Endothelial cell (in vitro differentiated cells): ENCODE measurements around the gene VMAC. TPM values are rescaled to one million over a fixed set of nuclear protein-coding genes. Genes with fewer than 3 reads are reported as not detected.

ENCODE experiments used
- DNase-seq: peaks from one replicate; pipeline ENCODE4 v3.0.0; 2021; ENCODE audit warnings: low spot score
- H3K27ac Mint-ChIP-seq: one replicate; pipeline ENCODE4 v1.8.0; 2021; ENCODE audit warnings: mixed read lengths, inconsistent platforms; ENCODE audit not compliant: unreplicated experiment
- H3K27me3 Mint-ChIP-seq: one replicate; pipeline ENCODE4 v1.8.0; 2021; ENCODE audit warnings: mild to moderate bottlenecking, moderate library complexity, mixed read lengths, inconsistent platforms; ENCODE audit not compliant: unreplicated experiment
- H3K36me3 Mint-ChIP-seq: one replicate; pipeline ENCODE4 v1.8.0; 2021; ENCODE audit warnings: mild to moderate bottlenecking, low read depth, mixed read lengths, inconsistent platforms; ENCODE audit not compliant: unreplicated experiment
- H3K4me1 Mint-ChIP-seq: one replicate; pipeline ENCODE4 v1.8.0; 2021; ENCODE audit warnings: mild to moderate bottlenecking, mixed read lengths, inconsistent platforms; ENCODE audit not compliant: unreplicated experiment
- H3K4me3 Mint-ChIP-seq: one replicate; pipeline ENCODE4 v1.8.0; 2021; ENCODE audit warnings: mild to moderate bottlenecking, mixed read lengths, inconsistent platforms; ENCODE audit not compliant: unreplicated experiment
- H3K9me3 Mint-ChIP-seq: one replicate; pipeline ENCODE4 v1.8.0; 2021; ENCODE audit warnings: mixed read lengths, inconsistent platforms; ENCODE audit not compliant: unreplicated experiment
- CTCF ChIP-seq: fragments of 200-600 bp; sonication (generic); IDR thresholded peaks from one replicate; pipeline ENCODE4 v1.5.0; 2021; ENCODE audit warnings: antibody characterized with exemption; ENCODE audit not compliant: unreplicated experiment
- total RNA-seq: library from RNA; stranded (reverse); fragmentation: NEBNext Ultra II Directional; extraction: Animal tissue kit (Norgen Biotek cat#: 25700); gene quantifications from one replicate; pipeline ENCODE4 v1.2.1, GENCODE V29; 2021; ENCODE audit not compliant: unreplicated experiment

The VMAC gene
- total RNA-seq, 1 donor from 2014 or later, result 8.9 TPM

- no peak for TF ChIP-seq CTCF
- H3K4me1 Mint-ChIP-seq, result peaks cover 10% of the 10 kb centered on the region
- H3K4me3 Mint-ChIP-seq, result no peak overlapping the region
- no peak overlapping the region for H3K27ac Mint-ChIP-seq
- no peaks in the 10 kb centered on the region for H3K27me3 Mint-ChIP-seq
- peaks cover 29% of the 10 kb centered on the region for H3K36me3 Mint-ChIP-seq
- no peak for DNase-seq
- no peaks in the 10 kb centered on the region for H3K9me3 Mint-ChIP-seq
Observed at GRCh38 chr19:5932146-5932545, 27.5 kb downstream of the VMAC start.

- H3K27ac Mint-ChIP-seq, result peak overlapping the region; percentile 61
- no peaks in the 10 kb centered on the region for H3K9me3 Mint-ChIP-seq
- no peak overlapping the region for H3K4me3 Mint-ChIP-seq
- DNase-seq, result no peak
- H3K4me1 Mint-ChIP-seq, result peaks cover 10% of the 10 kb centered on the region
- no peak for TF ChIP-seq CTCF
- H3K36me3 Mint-ChIP-seq, result peaks cover 31% of the 10 kb centered on the region
- H3K27me3 Mint-ChIP-seq, result no peaks in the 10 kb centered on the region
Observed at GRCh38 chr19:5932609-5933262, 28.1 kb downstream of the VMAC start.

GRCh38 chr19:5933391-5934068 is 28.9 kb downstream of the VMAC start:
- no peak overlapping the region for H3K4me3 Mint-ChIP-seq
- H3K4me1 Mint-ChIP-seq, result peaks cover 10% of the 10 kb centered on the region
- TF ChIP-seq CTCF, result no peak
- H3K27me3 Mint-ChIP-seq, result no peaks in the 10 kb centered on the region
- peaks cover 23% of the 10 kb centered on the region for H3K36me3 Mint-ChIP-seq
- DNase-seq, result no peak
- H3K9me3 Mint-ChIP-seq, result no peaks in the 10 kb centered on the region
- H3K27ac Mint-ChIP-seq, result peak overlapping the region; percentile 61

GRCh38 chr19:5934069-5934401 is 29.4 kb downstream of the VMAC start:
- Mint-ChIP-seq H3K36me3 (peaks cover 19% of the 10 kb centered on the region), H3K4me3 (no peak overlapping the region), H3K27ac (no peak overlapping the region), H3K9me3 (no peaks in the 10 kb centered on the region), H3K4me1 (peaks cover 10% of the 10 kb centered on the region), H3K27me3 (no peaks in the 10 kb centered on the region)
- no peak for DNase-seq
- no peak for TF ChIP-seq CTCF

GRCh38 chr19:5934774-5935472 is 30.3 kb downstream of the VMAC start:
- peaks cover 22% of the 10 kb centered on the region for H3K36me3 Mint-ChIP-seq
- no peaks in the 10 kb centered on the region for H3K9me3 Mint-ChIP-seq
- no peaks in the 10 kb centered on the region for H3K27me3 Mint-ChIP-seq
- TF ChIP-seq CTCF, result no peak
- no peak for DNase-seq
- H3K4me1 Mint-ChIP-seq, result peaks cover 10% of the 10 kb centered on the region
- no peak overlapping the region for H3K4me3 Mint-ChIP-seq
- H3K27ac Mint-ChIP-seq, result peak overlapping the region; percentile 24
